ENCODE results near the gene FLAD1.

DNA sequence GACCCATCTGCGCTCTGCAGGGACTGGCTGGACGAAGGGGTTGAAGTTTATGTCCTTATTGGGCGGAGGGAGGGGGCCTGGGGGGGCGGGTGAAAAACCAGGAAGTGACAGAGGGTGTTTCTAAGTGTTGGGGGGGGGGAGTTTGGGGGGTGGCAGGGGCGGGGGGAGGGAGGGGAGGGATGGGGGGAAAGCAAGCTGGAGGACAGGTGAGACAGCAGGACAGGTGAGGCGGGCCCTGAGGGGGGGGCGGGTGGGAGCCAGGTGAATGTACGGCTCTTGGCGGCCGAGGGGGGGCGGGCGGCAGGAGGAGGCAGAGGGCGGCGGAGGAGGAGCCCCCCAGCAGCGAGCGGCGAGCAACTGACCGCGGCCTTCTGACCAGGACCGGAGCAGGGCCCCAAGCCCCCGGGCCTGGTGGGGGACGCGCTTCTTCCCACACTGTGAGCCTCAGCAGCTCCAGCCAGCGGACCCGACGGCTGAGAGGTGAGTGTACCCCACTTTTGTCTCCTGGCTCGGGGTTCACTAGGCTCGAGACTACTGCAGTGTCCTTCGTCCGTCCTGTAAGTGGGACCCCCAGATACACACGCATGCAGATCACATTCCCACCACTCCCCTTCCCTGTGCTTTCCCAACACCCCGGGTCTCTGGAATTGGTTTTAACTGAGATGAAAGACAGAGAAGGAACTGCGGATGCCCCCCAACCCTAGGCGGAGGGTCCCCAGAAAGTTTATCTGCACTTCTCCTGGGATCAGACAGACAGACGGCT, 19.5 kb downstream of the FLAD1 start, which contains the start of gene ZBTB7B:
- no peak for TF ChIP-seq POLR2AphosphoS5 (IDR thresholded peaks at IDR 0.05; ENCODE audit: low read depth, low read length)
- TF ChIP-seq POLR2A (IDR thresholded peaks at IDR 0.05; ENCODE audit: low read depth, low read length) = no peak
- no peak for TF ChIP-seq TAF1 (IDR thresholded peaks at IDR 0.05; ENCODE audit: borderline replicate concordance, low read depth, low read length)
